ENCODE results near the gene SLC25A17.

- no peak for TF ChIP-seq POLR2A (IDR thresholded peaks at IDR 0.05; ENCODE audit: low read length)
- TF ChIP-seq GATA1 (IDR thresholded peaks at IDR 0.05; ENCODE audit: low read depth, low read length) = peak; percentile 62
Observed at GRCh38 chr22:40813912-40814315, 5.2 kb downstream of the SLC25A17 start.
